Body of pancreas (tissue), 4 donors: ENCODE measurements around the gene SNRPE.

ENCODE experiments used
- POLR2A ChIP-seq, 3 donors: fragments of 450-650 bp; IDR thresholded peaks; one replicate each; pipeline ENCODE4 v1.6.1; 2016; ENCODE audit warnings: antibody characterized with exemption in 3 of 3, mild to moderate bottlenecking in 2 of 3
- TF ChIP-seq, protein P1 (sequence below), 7 experiments: fragments of 450-650 bp in 4 of 7; fragments of 200-600 bp in 3 of 7; sonication (generic) in 3 of 7; IDR thresholded peaks; one replicate each; pipeline ENCODE4 v1.5.1; 2016 to 2019; ENCODE audit warnings: antibody characterized with exemption in 7 of 7

DNA sequence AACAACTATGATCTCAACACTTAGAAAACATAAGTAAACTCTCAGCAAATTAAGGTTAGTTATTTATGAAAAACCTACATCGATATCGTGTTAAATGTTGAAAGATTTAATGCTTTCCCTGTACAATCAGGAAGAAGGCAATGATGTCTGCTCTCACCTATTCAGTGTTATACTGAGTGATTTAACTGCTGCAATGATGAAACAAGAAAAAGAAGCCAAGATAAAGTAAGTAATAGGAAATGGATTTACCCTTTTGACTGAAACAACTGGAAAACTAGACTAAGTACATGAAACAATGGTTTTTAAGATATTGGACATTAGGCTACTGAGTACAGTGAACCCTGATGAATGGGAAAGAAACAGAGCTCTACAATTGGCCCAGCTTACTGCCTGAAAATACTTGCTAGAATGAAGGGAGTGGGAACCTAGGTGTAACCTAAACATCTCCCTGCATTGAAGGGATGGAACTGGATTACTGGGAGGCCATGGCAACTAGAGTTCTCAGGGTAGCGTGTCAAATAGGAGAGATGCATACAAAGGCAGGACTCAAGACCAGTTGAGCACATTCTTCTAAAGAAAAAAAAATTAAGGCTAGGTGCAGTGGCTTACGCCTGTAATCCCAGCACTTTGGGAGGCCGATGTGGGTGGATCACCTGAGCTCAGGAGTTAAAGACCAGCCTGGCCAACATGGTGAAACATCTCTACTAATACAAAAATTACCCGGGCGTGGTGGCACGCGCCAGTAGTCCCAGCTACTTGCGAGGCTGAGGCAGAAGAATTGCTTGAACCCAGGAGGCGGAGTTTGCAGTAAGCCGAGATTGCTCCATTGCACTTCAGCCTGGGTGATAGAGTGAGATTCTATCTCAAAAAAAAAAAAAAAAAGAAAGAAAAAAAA, 37.3 kb downstream of the SNRPE start:
- TF ChIP-seq, protein P1, sequence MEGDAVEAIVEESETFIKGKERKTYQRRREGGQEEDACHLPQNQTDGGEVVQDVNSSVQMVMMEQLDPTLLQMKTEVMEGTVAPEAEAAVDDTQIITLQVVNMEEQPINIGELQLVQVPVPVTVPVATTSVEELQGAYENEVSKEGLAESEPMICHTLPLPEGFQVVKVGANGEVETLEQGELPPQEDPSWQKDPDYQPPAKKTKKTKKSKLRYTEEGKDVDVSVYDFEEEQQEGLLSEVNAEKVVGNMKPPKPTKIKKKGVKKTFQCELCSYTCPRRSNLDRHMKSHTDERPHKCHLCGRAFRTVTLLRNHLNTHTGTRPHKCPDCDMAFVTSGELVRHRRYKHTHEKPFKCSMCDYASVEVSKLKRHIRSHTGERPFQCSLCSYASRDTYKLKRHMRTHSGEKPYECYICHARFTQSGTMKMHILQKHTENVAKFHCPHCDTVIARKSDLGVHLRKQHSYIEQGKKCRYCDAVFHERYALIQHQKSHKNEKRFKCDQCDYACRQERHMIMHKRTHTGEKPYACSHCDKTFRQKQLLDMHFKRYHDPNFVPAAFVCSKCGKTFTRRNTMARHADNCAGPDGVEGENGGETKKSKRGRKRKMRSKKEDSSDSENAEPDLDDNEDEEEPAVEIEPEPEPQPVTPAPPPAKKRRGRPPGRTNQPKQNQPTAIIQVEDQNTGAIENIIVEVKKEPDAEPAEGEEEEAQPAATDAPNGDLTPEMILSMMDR (IDR thresholded peaks at IDR 0.05), result no peak
- no peak for TF ChIP-seq POLR2A (IDR thresholded peaks at IDR 0.05)
